HG02763 (cell line): Measurements from ENCODE around the gene NPPC.
"Not testable (repeated sequence)": the region's sequence is repeated elsewhere in the genome, so short reads cannot be mapped to it uniquely, and the experiment has no call there.

ENCODE experiments used
- ATAC-seq: cut with Tn5 transposase; IDR thresholded peaks from one replicate; pipeline ENCODE4 v1.9.1; 2021; ENCODE audit warnings: mild to moderate bottlenecking, moderate library complexity; ENCODE audit not compliant: unreplicated experiment

NPPC gene, protein sequence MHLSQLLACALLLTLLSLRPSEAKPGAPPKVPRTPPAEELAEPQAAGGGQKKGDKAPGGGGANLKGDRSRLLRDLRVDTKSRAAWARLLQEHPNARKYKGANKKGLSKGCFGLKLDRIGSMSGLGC

DNA sequence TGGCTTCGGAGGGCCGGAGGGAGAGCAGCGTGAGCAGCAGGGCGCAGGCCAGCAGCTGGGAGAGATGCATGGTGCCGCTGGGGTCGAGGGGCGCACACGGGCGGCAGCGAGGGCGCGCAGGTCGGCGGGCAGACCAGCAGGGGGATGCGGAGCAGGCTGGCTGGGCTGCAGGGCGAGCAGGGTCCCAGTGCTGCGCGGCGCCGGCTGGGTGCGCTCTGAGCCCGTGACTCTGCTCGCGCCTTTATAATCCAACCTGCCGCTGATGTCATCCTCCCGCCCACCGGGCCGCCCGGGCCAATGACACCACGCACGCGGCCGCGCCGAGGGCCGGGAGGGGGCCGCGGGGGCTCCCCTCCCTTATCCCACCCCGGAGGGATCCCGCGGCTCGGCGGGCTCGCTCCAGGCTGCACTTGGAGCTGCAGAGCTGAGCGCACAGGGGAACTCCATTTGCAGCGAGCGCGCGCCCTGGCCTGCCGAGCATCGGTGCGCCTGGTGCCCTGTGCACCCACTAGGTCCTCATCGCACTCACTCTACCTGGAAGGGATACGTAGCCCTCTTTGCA is at the start of gene NPPC:
Gene NPPC, minus strand, starts transcription at position 217 of the 562 bp plus-strand sequence. Its CDS starts 147 bp downstream, at position 70.
- no peak for ATAC-seq

DNA sequence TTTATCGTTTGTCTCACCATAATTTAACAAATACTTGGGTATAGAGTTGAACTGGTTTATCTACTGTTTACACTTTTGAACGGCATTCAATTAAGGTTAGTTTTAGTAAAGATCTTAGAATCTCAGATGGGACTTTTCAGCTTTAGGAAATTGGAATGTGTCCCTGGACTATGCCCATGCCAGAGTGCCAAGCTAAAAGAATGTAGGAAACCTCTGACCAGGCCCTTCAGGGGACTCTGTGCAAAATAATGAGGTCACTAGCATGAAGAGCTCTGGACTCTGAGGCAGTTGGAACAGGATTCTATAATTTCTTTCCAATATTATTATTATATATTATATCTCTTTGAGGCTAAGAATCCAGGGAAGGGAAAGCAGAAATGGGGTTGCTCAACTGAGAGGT is 48.8 kb upstream of the NPPC start:
- ATAC-seq, result no peak

DNA sequence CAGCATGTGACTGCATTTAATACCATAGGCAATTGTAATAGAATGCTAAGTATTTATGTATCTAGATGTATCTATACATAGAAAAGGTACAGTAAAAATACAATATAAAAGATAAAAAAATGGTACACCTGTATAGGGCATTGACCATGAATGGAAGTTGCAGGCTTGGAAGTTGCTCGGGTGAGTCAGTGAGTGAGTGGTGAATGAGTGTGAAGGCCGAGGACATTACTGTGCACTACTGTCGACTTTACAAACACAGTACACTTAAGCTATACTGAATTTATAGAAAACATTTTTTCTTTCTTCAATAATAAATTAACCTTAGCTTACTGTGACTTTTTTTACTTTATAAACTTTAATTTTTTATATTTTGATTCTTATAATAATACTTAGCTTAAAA is 44.3 kb upstream of the NPPC start:
- no peak for ATAC-seq

DNA sequence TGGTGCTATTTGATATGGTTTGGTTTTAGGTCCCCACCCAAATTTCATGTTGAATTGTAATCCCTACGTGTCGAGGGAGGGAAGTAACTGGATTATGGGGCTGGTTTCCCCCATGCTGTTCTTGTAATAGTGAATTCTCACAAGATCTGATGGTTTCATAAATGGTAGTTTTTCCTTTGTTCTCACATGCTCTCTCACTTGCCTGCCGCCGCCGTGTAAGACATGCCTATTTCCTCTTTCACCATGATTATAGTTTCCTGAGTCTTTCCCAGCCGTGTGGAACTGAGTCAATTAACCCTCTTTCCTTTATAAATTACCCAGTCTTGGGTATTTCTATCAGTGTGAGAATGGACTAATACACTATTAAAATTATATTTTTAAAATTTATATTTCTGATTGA is 42.6 kb upstream of the NPPC start:
- no peak for ATAC-seq

DNA sequence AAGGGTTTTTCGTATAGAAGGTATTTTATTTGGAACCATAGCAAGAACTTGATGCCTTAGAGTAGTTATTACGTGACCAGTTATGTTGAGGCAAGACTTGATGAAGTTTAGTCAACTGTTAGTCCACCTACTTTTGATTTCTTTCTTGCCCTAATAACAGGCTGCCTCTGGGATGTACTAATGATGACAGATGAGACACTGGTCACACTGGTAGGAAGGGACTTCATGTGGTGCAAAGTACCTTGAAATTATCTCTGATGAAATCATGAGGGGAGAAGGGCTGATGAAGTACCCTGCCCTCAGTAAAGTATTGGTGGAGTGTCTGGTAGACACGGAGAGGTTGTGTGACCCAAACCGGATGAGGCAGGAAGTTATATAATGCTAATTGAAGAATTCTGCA is 40.7 kb upstream of the NPPC start:
- no peak for ATAC-seq

DNA sequence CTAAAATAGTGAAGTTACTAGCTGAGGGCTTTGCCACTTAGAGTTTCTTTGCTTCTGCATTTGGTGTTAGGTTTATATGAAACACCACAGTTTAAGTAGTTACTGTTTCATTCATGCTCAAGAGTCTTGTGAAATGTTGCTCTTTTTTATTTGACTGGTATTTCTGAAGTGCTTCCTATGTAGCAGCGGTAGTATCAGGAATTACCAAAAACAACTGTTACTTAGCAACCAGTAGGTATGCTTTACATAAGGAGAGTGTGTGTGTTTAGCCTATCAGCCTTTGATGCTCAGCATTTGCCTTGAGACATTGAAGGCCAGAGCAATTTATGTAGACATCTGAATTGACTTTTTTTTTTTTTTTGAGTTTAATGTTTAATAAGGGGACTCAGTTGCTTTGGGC is 38.9 kb upstream of the NPPC start:
- no peak for ATAC-seq

DNA sequence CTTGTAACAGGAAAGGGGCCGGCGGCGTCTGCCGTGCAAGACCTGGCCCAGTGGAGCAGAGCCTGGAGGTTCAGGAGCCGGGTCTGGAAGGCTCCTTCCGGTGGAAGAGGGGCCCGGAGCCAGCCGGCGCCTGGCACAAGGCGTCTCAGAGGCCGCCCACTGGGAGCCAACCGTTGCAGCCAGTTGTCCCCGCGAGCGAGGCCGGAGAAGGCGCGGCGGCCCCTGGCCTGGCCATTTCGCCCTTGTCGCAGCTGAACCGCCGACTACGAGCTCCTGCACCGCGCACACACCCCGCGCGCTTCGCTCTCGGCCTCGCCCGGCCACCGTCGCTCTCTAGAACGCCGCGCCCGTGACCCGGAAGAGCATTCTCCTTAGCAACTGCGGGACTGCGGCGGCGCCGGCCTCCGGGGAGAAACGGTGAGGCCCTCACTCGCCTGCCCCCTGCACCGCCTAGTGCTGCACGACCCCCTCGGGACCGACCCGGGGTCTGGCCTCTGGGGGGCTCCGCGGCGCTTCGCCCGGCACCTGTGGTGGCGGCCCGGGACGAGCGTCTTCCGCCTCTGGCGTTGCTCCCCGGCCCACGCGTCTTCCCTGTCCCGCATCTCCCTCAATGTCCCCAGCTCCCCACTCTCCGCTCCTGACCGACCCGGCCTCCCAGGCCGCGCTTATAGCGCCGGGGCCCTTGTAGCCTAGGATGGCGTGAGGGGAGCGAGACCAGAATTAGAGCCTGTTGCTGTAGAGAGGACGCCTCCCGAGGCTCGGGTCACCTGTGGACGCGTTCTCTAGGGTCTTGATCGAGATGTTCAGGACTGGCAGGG is 35.4 kb upstream of the NPPC start, which contains the start of gene DIS3L2:
Gene DIS3L2, plus strand, starts transcription at position 365 of the 818 bp plus-strand sequence. CDS start 53,215 bp downstream, outside the sequence.
- peak; percentile 89 for ATAC-seq

DNA sequence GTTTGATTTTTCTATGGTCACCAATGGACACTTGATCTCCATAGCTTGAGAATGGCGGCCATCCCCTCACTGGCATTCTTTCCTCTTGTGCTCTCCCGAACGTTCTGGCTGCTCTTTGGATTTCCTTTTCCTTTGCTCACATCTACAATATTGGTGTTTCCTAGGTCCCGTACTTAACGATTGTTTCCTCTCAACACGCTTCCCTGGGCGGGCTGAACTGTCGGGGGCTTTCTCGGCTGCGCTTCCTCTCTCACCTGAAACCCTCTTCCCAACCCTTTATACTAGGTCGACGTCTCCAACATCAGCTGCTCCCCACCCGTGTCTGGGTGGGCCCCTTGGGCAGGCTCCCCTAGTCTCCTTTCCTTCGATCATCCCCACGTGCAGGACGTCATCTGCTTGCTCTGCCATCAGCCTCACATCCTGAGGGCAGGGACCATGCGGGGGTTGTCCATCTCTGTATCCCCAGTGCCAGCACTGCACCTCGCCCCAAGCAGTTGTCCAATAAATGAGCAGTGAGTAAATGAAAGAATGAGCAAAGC is 34.7 kb upstream of the NPPC start:
- ATAC-seq, result no peak

DNA sequence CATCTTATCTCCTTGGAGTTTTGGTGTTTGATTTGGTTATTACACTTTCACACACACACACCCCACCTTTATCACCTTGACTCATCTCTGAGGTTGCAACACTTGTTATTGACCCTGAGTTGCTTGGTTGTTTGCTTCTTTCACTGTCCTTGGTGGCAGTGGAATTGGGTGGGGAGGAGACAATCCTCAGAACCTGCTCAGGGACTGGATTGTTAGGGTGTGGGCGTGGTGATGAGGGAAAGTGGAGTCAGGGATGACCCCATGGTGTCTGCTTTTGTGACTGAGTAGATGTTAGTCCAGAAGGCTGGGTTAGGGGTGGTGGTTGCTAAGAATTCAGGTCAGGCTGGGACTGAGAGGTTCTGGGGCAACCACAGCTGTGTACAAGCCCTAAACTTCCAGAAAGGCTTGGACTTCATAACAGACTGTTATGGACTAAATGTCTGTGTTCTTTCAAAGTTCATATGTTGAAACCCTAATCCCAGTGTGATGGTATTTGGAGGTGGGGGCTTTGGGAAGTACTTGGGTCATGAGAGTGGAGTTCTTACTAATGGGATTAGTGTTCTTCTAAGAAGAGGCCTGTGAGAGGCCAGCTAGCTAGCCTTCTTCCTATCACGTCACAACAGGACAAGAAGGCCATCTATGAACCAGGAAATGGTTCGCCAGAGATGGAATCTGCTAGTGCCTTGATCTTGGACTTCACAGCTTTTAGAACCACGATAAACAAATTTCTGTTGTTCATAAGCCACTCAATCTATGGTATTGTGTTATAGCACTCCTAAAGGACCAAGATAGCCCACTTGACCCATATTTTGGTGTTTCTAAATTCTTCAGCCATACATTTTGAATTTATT is 31.9 kb upstream of the NPPC start:
- ATAC-seq, result no peak

DNA sequence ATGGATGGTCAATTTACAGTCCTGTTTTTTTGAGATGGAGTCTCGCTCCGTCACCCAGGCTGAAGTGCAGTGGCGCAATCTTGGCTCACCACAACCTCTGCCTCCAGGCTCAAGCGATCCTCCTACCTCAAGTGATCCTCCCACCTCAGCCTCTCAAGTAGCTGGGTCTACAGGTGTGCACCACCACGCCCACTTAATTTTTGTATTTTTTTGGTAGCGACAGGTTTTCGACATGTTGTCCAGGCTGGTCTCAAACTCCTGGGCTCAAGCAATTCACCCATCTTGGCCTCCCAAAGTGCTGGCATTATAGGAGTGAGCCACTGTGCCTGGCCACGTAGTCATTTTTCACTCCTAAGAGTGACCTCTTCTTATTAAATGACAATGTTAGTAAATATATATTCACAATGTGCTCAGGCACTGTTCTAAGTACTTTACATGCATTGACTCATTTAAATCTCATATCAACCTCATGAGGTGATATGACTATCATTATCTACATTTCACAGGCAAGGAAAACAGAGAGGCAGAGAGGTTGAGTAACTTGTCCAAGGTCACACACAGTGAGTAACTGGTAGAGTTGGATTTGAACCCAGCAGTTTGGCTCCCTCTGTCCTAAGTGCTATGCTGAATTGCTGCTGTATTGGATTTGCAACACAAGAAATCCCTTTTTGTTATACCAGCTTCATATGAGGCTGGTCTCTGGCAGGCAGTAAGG is 29.7 kb upstream of the NPPC start:
- ATAC-seq, result no peak

DNA sequence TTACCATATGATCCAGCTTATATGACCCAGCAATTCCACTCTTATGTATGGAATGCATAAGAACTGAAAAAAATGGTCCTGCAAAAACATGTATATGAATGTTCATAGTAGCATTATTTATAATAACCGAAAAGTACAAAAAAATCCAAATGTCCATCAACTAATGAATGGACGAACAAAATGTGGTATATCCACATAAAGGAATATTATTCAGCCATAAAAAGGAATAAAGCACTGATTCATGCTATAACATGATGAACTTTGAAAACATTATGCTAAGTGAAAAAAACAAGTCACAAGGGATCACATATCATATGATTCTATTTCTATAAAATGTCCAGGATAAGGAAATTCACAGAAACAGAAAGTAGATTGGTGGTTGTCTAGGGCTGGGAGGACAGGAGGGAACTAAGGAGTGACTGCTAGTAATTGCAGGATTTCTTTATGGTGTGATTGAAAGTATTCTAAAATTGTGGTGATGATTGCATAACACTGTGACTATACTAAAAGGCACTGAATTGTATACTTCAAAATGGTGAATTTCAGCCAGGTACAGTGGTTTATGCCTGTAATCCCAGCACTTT is 25.3 kb upstream of the NPPC start:
- no peak for ATAC-seq

DNA sequence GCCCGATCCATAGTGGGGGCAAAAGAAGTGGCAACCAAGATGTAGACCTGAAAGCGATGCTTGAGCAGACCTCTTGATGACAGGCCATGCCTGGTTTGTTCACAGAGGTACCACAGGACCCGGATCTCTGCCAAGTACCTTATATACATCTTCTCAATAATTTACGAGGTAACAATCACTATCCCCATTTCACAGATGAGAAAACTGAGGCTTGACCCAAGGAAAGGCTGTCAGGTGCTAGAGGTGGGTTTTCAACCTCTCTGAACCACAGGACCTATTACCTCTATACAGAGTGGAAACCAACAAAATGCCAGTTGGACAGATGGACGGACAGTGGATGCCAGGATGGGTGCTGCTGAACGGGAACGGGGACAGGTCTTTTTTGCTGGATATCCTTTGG is 21.5 kb upstream of the NPPC start:
- ATAC-seq, result no peak

DNA sequence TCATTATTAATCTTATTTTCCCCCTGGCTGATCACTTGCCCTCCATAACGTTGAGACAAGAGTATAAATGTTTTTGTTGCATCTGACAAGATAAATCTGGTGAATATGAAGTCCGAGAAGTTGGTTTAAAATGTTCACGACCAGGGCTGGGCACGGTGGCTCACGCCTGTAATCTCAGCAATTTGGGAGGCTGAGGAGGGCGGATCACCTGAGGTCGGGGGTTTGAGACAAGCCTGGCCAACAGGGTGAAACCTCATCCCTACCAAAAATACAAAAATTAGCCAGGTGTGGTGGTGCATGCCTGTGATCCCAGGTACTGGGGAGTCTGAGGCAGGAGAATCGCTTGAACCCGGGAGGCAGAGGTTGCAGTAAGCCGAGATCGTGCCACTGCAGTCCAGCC is 20.9 kb upstream of the NPPC start:
- not testable (repeated sequence) for ATAC-seq

DNA sequence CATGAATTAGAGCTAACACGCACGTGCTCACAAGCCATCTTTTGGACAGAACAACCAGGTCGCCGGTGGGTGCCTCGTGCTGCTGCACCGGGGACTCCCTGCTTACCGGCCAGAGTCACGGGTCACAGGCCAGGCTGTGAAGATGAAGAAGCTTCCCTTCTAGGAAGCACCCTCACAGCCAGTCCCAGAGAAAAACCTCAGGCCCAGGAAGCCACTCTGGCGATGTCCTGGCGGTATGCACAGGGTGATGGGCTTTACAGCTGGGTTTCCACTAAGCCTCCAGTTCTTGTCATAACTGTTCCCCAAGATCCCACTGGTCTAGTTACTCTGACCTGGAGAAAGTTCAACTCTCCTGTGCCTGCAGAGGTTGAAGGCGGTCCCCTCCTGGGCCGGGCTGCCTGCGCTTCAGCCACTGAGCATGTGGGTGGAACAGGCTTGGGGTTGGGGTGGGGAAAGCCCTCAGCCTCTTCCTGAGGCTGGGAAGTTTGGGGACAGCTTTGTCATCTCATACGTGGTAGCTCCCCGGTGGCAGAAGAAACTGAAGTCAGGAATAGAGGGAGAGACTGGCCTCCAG is 20.1 kb upstream of the NPPC start:
- no peak for ATAC-seq

DNA sequence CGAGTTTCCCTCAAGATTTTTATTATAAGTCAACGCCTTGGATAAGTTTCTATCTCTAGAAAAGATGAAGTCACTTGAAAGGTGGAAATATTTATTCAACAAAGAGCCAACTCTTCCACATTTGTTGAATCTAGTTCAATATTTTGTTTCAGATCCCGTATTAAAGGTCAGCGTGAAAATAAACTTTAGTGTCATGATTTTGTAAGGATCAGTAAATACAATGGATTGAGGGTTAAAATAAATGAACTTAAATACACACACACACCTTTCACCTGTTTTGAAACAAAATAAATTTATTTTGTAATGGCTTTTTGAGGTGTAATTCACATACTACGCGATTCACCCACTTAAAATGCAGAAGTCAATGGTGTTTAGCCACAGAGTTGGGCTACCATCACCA is 16.0 kb upstream of the NPPC start:
- ATAC-seq, result no peak

DNA sequence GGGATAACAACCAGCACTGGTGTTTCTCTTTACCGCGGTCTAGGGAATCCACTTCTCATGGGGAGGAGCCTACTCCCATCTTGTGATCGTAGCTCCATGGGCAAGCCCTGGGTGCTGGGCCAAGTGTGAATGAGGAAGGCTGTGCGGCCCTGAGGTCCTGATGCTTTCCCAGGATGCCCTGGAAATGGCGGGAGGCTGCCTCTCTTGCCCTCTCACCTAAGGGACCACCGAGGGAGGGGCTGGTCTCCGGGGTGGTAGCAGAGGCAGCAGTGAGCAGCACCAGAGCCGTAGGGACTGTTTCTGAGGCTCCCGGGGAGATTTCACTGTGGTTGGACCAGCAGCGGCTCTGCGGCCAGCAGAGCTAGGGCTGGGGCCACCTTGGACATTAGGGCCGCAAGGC is 15.5 kb upstream of the NPPC start:
- no peak for ATAC-seq

DNA sequence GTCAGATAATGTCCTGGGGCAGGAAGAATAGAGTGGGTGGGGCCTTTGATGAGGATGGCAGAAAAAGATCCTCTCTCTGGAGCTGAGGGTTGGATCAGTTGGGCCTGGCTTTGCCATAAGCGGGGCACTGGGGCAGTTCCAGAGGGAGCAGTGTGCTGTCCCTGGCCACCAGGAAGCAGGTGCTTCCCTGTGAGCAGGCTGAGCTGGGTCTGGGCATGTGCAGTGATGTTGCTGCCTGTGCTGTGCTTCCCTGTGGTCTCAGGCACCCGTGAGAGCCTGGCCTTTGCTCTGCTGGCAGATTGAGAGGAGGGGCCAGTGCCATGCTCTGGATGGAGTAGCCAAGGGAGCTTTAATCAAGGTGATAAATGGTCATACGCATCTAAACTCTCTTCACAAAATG is 14.6 kb upstream of the NPPC start:
- ATAC-seq, result no peak

DNA sequence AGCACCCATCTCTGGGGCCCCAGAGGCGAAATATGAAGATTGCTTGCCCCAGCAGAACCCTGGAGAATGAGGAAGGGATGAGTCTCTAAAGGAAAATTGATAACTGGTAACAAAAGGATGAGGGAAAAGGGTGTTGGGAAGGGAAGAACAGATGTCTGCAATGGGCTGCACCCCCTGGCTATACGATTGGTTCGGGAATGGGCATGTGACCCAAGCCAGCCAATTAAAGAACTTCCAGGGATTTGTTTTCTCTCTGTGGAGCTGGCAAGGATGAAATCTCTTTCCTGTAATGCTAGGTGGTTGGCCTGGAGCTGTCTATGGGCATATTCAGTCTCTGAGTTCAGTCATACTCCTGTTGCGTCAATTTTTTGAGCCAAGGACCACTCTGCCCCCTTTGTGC is 12.8 kb upstream of the NPPC start:
- no peak for ATAC-seq

DNA sequence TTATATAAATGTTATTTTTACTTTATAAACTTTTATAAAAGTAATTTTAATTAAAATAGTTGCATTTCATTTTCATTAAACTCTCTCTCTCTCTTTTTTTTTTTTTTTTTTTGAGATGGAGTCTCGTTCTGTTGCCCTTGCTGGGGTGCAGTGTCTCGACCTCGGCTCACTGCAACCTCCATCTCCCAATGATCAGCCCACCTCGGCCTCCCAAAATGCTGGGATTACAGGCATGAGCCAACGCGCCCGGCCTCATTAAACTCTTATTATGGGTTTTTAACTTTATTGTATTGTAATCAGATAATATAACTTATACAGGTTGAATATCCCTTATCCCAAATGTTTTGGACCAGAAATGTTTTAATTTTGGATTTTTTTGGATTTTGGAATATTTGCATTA is 10.9 kb upstream of the NPPC start:
- no peak for ATAC-seq

DNA sequence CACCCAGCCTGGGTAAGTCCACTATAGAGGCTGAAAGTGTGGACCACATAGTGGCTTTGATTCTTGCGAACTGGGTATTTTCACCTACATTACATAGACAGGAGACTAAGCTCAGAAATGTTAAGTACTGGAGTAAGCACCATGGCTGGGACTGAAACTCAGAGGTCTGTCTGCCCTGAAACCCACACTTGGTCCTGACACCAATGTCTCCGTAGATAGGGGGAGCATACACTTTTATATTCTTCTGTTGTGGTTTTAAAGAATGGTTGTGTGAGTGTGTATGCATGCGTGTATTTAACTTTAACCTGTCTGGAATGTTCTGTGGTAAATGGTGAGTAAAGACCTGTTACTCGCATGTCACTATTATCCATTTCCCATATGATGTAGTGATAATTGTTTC is 10.3 kb upstream of the NPPC start:
- no peak for ATAC-seq
